Cerebellar cortex (tissue), 1 donor: ENCODE data around the gene LDHD.
"Not testable (repeated sequence)": the region's sequence is repeated elsewhere in the genome, so short reads cannot be mapped to it uniquely, and the experiment has no call there.

Source experiments
- DNase-seq: peaks from one replicate; pipeline ENCODE4 v3.0.0-alpha.2; 2015; ENCODE audit warnings: low spot score

LDHD gene

GRCh38 chr16:75099075-75099667, 17.4 kb downstream of the LDHD start:
- DNase-seq = no peak

GRCh38 chr16:75097941-75098901, 18.4 kb downstream of the LDHD start:
- DNase-seq = no peak

- no peak for DNase-seq
Measured at GRCh38 chr16:75097191-75097761, 19.3 kb downstream of the LDHD start.

DNA sequence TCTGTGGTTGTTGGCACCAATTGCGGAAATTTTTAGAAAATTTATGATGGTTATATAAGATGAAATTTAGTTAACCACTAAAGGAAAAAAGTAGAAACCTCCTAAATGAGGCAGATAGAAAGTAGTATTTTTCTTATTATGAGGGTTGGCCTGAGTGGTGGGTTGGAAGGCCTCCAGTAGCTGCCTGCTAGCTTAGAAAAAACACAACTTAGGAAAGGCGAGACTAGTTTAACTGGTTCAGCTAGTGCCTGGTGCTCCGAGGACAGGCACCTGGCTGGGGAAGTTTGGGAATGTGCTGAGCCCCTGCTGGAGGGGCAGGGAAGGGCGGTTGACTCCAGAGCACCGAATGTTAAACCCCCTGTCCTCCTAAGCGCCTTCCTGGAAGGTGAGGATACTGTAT, 19.9 kb downstream of the LDHD start:
- no peak for DNase-seq

- no peak for DNase-seq
Measured at GRCh38 chr16:75095204-75095621, 21.4 kb downstream of the LDHD start.

DNA sequence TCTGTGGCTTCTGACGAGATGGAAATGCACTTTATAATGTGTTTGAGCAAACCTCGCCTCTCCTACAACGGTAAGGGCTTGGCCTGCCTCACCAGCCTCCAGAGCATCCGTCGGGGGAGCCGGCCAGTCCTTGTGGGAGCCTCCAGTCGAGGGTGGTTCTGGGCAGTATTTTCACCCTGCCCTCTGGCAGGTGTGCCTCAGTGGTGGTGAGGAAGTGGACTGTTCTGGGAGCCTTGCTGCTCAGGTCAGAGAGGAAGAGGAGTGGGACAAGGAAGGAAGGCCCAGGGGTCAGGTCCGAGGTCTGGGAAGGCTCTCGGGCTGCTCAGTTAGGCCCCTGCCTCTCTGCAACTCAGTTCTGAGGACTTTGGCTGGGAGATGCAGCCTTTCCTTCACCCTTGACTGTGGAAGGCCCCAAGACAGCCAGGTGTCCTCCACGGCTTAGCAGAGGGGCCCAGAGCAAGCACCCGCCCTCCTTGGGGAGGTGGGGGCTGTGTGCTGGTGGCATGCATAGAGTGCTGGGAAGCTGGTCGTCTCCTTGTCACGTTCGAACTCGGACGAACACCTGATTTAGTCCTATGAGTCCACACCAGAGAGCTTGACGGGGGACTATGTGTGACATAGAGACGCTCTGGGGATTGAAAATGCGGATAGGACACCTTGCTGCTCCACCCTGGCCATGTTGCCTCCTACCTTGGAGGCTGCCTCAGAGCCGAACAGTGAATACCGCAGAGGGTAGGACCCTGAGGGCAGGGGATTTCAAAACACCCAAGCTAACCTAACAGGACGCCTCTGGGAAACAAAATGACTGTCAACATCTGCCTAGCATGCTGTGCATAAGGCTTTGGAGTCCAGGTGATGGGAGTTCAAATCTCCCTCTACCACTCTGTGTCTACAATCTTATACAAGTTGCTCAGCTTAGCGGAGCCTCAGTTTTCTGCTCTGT, 22.7 kb downstream of the LDHD start:
- DNase-seq = no peak

GRCh38 chr16:75092777-75093176, 23.8 kb downstream of the LDHD start:
- no peak for DNase-seq

DNA sequence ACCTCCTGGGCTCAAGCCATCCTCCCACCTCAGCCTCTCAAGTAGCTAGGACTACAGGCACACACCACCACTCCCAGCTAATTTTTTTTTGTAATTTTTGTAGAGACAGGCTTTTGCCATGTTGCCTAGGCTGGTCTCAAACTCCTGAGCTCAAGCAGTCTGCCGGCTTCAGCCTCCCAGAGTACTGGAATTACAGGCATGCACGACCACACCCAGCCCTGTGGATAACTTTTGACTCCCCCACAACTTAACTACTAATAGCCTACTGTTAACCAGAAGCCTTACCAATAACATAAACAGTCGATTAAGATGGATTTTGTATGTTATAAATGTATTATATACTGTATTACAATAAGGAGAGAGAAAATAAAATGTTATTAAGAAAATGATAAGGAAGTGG, 25.0 kb downstream of the LDHD start:
- not testable (repeated sequence) for DNase-seq

GRCh38 chr16:75090899-75091298, 25.7 kb downstream of the LDHD start:
- DNase-seq = not testable (repeated sequence)

GRCh38 chr16:75089486-75090202, 26.9 kb downstream of the LDHD start:
- no peak for DNase-seq

DNA sequence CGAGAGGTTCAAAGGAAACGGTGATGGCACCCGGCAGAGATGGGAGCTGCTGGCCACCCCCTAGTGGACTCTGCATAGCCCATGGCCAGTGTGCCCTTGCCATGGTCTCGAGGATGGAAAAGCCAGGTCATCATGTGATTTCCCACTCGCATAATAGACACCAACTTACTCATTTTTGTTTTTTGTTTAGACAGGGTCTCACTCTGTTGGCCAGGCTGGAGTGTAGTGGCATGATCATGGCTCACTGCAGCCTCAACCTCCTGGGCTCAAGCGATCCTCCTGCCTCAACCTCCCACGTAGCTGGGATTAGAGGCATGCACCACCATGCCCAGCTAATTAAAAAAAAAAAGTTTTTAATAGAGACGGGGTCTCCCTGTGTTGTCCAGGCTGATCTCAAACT, 27.6 kb downstream of the LDHD start:
- DNase-seq = no peak

DNA sequence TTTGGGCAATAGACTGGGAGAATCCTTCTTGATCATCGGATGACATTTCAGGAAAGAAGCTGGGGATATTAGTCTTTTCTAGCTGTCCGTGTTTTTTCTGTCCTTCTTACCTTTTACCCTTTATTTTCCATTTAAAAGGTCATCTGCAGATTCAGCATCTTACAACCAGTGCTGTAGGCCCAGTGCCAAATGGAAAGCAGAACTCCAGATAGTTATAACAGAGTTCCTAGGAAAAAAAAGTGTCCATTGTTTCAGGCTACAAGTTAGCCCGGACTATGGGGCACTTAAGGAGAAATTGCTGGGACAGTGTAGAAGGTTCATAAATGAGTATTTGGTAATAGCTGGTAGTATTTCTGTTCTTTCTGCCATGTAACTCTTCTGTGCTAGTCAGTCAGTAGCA, 28.4 kb downstream of the LDHD start:
- no peak for DNase-seq

DNA sequence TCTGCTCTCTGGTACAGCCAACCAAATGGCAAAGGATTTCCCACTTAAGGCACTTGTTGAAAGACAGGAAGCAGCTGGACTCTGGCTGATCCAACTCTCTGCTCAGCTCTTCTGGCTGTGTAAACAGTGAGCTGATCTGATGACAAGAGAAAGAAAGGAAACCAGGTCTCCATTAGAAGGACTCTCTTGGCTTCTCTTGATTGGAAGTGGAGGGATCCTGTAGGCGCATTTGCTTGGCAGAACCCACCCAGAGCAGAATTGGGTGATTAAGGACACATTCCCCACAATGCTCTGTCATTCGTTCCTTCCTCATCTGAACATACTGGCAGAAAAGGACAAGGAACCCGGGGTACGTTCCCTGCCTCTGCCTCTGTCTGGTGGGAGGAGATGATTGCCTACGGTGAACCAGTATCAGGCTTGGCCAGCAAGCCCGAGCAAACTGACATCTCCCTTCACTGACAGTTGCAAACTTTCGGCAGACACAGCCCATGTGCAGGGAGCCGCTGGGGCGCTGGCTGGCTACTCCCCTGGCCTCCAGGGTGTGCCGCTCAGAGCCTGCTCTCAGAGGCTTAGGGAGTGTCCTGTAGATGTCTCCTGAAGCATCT, 29.1 kb downstream of the LDHD start:
- no peak for DNase-seq

- no peak for DNase-seq
Measured at GRCh38 chr16:75086688-75087374, 29.7 kb downstream of the LDHD start.

DNA sequence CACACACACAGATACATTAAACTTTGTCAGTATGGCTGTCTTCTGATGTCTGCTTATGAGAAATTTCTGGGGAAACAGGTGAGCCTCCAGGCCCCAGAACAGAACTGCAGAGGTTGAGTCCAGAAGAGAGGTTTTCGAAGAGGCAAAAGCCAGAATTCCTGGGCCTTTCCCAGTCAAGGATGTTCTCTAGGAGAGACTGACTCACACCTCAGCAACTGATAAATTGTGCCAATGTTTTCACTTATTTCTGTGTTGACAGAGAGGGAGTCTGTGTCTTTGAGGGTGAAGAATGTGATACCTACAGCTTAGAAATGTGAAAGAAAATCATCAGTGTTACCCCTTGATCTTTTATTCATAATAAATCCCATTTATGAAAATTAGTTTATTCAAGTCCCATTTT, 30.3 kb downstream of the LDHD start:
- no peak for DNase-seq

- no peak for DNase-seq
Measured at GRCh38 chr16:75085556-75085955, 31.0 kb downstream of the LDHD start.

- no peak for DNase-seq
Measured at GRCh38 chr16:75083813-75084212, 32.8 kb downstream of the LDHD start.

DNA sequence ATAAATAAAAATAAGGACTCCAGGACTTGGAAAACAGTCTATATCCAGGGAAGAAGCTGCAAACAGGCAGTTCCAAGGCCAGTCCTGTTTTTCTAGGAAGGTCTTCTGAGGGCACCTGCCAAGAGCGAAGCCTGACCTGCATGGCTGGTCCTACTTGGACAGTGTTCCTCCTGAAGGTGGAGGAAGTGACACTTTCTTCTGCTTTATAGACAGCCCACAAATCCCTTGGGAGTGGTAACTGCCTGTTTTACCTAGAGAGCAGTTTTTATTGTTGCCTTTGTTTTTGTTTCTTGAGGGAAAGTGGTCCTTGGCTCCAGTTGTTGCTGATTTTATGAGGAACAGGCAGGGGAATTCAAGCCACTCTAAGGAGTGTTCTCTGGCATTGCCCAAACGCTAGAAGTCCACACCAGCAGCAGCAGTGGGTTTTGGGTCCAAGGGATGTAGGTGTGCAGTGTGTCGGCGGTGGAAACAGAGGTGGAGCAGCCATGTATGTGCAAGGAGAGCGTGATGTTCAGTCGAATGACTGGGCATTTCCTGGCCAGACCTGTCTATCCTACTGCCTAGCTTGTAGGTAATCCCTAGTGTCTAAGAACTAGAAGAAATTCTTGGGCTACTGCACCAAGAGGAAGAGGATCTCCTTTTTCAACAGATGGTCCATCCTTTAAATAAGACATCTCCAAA, 35.3 kb downstream of the LDHD start:
- no peak for DNase-seq

DNA sequence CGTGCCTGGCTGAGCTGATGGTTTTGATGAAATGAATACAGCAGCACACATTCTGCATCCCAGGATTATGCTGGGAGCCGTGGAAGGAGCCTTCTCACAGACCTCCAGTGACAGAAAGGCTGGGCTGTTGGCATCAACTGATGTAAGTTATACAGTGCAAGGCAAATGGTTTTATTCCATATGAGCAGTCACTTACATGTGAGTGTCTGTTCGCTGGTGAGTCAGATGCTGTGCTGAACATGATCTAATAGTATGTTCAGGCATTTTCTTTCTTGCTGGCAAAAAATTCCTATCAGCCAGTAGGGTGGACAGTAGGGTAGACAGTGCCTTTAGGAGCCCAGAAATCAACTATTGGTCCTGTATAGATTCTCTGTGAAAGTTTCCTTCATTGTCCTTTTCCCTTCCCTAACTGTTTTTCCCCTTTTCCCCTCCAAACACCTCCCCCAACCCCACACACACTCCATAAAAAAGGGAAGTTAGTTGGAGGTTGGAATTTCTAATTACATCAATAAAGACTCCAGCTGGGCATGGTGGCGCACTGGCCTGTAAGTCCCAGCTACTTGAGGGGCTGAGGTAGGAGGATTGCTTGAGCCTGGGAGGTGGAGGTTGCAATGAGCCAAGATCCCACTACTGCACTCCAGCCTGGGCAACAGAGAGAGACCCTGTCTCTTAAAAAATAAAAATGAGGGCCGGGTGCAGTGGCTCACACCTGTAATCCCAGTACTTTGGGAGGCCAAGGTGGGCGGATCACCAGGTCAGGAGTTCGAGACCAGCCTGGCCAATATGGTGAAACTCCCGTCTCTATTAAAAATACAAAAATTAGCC, 36.2 kb downstream of the LDHD start:
- DNase-seq = no peak
